HUES64 (cell line): ENCODE measurements around the gene FAM187B.

Source experiments
- H3K27ac ChIP-seq: 2 replicates; pipeline ENCODE4 v1.7.0; 2013; ENCODE audit warnings: low read depth, low read length, inconsistent platforms
- H3K27me3 ChIP-seq: 2 replicates; pipeline ENCODE4 v1.6.1; 2013; ENCODE audit warnings: mild to moderate bottlenecking, low read length; ENCODE audit not compliant: insufficient read depth
- H3K36me3 ChIP-seq: 2 replicates; pipeline ENCODE4 v1.6.1; 2013; ENCODE audit warnings: mild to moderate bottlenecking, low read length; ENCODE audit not compliant: insufficient read depth
- H3K4me1 ChIP-seq: 2 replicates; pipeline ENCODE4 v1.6.1; 2013; ENCODE audit warnings: mild to moderate bottlenecking, low read length, moderate library complexity; ENCODE audit not compliant: insufficient read depth
- H3K4me3 ChIP-seq: 2 replicates; pipeline ENCODE4 v1.5.1; 2013; ENCODE audit warnings: mild to moderate bottlenecking, low read length, moderate library complexity
- H3K9ac ChIP-seq: 2 replicates; pipeline ENCODE4 v1.6.1; 2013; ENCODE audit warnings: mild to moderate bottlenecking, low read depth, low read length
- H3K9me3 ChIP-seq: 2 replicates; pipeline ENCODE4 v1.6.1; 2013; ENCODE audit warnings: low read depth, low read length; ENCODE audit not compliant: insufficient read depth
- WGBS: fragments of 150-250, 120-280 bp; methylation state at CpG from one replicate; pipeline ENCODE4 v1.1.7; 2013; ENCODE audit warnings: missing lambda C conversion rate; 5-methylcytosine and 5-hydroxymethylcytosine counted together

Gene FAM187B

DNA sequence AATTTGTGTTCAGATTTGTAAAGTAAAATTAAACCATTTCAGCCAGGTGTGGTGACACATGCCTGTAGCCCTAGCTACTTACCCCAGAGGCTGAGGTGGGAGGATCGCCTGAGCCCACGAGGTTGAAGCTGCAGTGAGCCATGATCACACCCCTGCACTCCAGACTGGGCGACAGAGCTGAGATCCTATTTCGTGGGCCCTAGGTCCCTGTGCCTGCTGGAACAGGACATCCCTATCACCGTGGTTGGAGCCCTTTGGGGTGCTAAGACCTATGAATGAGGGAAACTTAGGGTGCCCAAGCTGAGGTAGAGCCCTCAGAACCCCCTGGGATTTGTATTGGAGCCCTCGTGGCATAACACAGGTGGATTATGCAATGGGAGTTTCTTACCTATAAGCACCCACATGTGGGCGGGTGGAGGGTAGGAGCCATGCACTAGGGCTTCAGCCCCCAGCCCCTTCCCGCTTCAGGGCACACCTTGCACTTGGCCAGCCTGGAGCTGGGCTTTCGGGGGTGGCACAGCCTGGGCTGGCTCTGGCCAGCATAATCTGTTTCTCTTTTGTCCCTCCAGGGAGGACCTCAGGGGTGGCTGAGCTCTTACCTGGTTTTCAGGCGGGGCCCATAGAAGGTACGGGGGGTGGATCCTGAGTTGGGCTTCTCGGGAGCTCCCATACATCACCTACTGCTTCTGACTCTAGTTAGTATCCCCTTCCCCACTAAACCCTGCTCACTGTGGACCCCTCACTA, 33.0 kb upstream of the FAM187B start:
- Histone ChIP-seq H3K27me3 (no peaks in the 10 kb centered on the region), H3K9ac (no peak overlapping the region), H3K36me3 (peaks cover 87% of the 10 kb centered on the region), H3K4me3 (no peak overlapping the region), H3K4me1 (no peaks in the 10 kb centered on the region), H3K9me3 (no peaks in the 10 kb centered on the region), H3K27ac (no peak overlapping the region)
- 89% methylated on average over 12 of the region's 12 CpGs for WGBS

DNA sequence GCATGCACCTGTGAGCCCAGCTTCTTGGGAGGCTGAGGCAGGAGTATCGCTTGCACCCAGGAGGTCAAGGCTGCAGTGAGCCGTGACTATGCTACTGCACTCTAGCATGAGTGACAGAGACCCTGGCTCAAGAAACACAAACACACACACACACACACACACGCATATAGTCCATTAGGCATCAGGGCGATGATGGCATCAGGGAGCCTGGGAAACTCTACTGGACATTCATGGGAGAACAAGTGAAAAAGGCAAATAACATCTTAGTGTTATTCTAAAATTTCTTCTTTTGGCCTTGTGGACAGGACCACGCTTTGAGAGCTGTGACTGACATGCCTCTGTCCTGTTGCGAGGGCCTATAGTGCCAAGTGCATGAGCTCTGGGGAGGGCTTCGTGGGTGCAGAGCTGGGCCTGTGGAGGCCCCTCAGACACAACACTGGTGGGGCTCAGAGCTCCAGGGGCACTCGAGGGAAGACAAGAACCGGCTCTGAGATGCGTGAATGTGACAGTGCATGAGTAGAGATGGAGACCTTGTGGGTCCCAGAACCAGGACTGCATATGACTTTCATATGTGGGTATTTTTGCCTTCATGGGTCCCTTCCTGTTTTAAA, 32.3 kb upstream of the FAM187B start:
- no peaks in the 10 kb centered on the region for H3K9me3 ChIP-seq
- 90% methylated on average over 10 of the region's 10 CpGs for WGBS

GRCh38 chr19:35257113-35257461, 28.5 kb upstream of the FAM187B start:
- WGBS = 91% methylated on average over 9 of the region's 9 CpGs
- Histone ChIP-seq H3K27ac (no peak overlapping the region), H3K36me3 (peaks cover 78% of the 10 kb centered on the region), H3K4me1 (peaks cover 6% of the 10 kb centered on the region), H3K9ac (no peak overlapping the region), H3K9me3 (no peaks in the 10 kb centered on the region), H3K4me3 (no peak overlapping the region), H3K27me3 (no peaks in the 10 kb centered on the region)

More for the DNA sequence above, 32.3 kb upstream of the FAM187B start:
- Histone ChIP-seq H3K27ac (no peak overlapping the region), H3K36me3 (peaks cover 84% of the 10 kb centered on the region), H3K9ac (no peak overlapping the region), H3K4me3 (no peak overlapping the region), H3K27me3 (no peaks in the 10 kb centered on the region), H3K4me1 (no peaks in the 10 kb centered on the region)

- H3K27me3 ChIP-seq = no peaks in the 10 kb centered on the region
- H3K9ac ChIP-seq = no peak overlapping the region
- H3K4me1 ChIP-seq = peaks cover 6% of the 10 kb centered on the region
- H3K27ac ChIP-seq = no peak overlapping the region
- H3K9me3 ChIP-seq = no peaks in the 10 kb centered on the region
- H3K36me3 ChIP-seq = peaks cover 76% of the 10 kb centered on the region
- 92% methylated on average over 2 of the region's 2 CpGs for WGBS
- no peak overlapping the region for H3K4me3 ChIP-seq
These were observed 28.0 kb upstream of the FAM187B start for GRCh38 chr19:35256566-35256965.

- peak overlapping the region; percentile 46; the same call in 1 of the 2 replicates for H3K27ac ChIP-seq
- H3K27me3 ChIP-seq = no peaks in the 10 kb centered on the region
- H3K4me1 ChIP-seq = peaks cover 9% of the 10 kb centered on the region
- H3K4me3 ChIP-seq = no peak overlapping the region
- H3K9ac ChIP-seq = no peak overlapping the region
- peaks cover 78% of the 10 kb centered on the region for H3K36me3 ChIP-seq
- H3K9me3 ChIP-seq = no peaks in the 10 kb centered on the region
- 95% methylated on average over 17 of the region's 17 CpGs for WGBS
These were observed 26.1 kb upstream of the FAM187B start for GRCh38 chr19:35254341-35255297.

DNA sequence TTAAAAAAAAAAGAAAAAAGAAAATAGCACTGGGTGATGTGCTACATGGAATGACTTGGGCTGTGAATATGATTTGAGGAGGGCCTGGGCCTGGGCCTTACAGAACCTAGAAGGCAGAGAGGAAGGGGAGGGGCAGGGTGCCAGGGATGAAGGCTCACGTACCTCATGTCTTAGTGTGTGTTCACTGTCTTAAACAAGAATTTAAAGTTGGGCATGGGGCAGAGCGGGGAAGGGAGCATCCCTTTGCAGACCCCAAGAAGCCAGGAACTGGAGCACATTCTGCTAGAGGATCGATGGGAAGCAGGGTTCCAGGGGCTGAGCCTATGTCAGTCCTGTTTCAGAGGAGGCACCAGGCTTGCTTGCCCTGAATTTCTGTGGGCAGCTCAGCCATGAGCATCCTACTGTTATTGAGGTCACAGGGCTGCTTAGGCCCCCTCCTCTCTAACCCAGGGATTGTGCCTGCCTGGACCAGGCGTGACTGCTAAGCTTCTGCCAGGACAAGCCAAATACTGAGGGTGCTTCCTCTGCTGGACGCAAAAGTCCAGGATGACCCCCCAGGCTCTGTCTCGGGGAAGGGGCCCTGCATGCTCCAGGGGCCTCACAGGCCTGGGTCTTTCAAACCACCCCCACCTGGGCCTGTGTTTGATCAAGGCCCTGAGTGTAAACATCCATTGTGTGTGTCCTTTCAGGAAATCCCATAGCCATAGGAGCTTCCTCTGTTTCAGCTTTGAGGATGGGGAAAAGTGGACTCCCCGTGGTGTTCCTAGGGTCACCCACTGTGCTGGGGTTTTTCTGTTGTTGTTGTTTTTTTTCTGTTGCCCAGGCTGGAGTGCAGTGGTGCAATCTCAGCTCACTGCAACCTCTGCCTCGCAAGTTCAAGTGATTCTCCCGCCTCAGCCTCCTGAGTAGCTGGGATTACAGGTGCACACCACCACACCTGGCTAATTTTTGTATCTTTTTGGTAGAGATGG, 25.1 kb upstream of the FAM187B start:
- H3K9ac ChIP-seq = no peak overlapping the region
- H3K36me3 ChIP-seq = peaks cover 70% of the 10 kb centered on the region
- peak overlapping the region; percentile 80; the same call in 1 of the 2 replicates for H3K27ac ChIP-seq
- no peaks in the 10 kb centered on the region for H3K27me3 ChIP-seq
- H3K4me1 ChIP-seq = peaks cover 9% of the 10 kb centered on the region
- whole genome bisulfite sequencing = 76% methylated on average over 9 of the region's 9 CpGs
- H3K4me3 ChIP-seq = no peak overlapping the region; the same call in 1 of the 2 replicates
- H3K9me3 ChIP-seq = no peaks in the 10 kb centered on the region

DNA sequence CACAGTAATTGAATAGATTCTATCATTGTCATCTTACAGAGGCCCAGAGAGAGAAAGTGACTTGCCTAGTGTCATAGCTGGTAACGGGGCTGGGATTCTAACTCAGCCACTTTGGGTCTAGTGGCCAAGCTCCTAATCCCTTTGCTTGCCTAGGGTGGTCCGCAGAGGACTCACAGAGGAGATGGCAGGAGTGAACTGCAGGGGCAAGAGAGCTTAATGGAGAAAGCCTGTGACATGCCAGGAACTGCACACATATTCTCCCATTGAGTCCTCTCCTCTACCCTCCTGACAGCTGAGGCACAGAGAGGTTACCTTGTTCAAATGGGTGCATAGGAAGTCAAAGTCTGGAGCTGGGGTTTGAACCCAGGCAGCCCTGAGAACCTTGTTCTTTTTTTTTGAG, 22.9 kb upstream of the FAM187B start:
- H3K4me3 ChIP-seq = no peak overlapping the region
- H3K27ac ChIP-seq = no peak overlapping the region
- no peaks in the 10 kb centered on the region for H3K27me3 ChIP-seq
- no peaks in the 10 kb centered on the region for H3K9me3 ChIP-seq
- no peak overlapping the region for H3K9ac ChIP-seq
- WGBS = 94% methylated on average over 2 of the region's 2 CpGs
- peaks cover 54% of the 10 kb centered on the region for H3K36me3 ChIP-seq
- peaks cover 18% of the 10 kb centered on the region for H3K4me1 ChIP-seq

DNA sequence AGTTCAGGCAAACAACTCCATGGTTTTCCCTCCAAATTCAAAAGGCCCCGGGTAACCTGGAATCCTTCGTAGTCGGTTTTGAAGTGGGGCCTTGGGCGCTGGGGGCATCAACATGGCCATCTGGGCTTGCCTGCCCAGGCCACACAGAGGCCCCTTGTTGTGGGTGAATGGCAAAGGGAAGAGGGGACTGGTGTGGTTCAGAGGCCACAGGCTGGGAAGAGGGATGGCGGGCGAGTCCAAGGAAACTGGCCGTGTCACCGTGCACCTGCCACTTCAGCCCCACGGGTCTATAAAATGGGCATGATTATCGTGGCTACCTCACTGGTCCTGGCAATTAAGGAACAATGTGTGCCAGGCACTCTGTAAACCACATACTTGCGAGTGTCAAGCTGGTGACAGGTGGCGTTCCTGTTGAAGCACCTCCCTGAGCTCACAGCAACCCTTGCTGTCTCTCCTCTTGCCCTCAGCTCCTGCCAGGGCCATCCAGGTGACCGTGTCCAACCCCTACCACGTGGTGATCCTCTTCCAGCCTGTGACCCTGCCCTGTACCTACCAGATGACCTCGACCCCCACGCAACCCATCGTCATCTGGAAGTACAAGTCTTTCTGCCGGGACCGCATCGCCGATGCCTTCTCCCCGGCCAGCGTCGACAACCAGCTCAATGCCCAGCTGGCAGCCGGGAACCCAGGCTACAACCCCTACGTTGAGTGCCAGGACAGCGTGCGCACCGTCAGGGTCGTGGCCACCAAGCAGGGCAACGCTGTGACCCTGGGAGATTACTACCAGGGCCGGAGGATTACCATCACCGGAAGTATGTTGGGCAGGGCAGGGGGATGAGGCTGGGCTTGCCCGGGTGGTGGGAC, 21.5 kb upstream of the FAM187B start:
- H3K27me3 ChIP-seq = no peaks in the 10 kb centered on the region
- peaks cover 43% of the 10 kb centered on the region for H3K36me3 ChIP-seq
- WGBS = 86% methylated on average over 34 of the region's 34 CpGs
- H3K4me1 ChIP-seq = peaks cover 18% of the 10 kb centered on the region
- peak overlapping the region; percentile 99; the same call in 1 of the 2 replicates for H3K9ac ChIP-seq
- H3K4me3 ChIP-seq = peak overlapping the region; percentile 80
- H3K27ac ChIP-seq = no peak overlapping the region
- H3K9me3 ChIP-seq = no peaks in the 10 kb centered on the region

DNA sequence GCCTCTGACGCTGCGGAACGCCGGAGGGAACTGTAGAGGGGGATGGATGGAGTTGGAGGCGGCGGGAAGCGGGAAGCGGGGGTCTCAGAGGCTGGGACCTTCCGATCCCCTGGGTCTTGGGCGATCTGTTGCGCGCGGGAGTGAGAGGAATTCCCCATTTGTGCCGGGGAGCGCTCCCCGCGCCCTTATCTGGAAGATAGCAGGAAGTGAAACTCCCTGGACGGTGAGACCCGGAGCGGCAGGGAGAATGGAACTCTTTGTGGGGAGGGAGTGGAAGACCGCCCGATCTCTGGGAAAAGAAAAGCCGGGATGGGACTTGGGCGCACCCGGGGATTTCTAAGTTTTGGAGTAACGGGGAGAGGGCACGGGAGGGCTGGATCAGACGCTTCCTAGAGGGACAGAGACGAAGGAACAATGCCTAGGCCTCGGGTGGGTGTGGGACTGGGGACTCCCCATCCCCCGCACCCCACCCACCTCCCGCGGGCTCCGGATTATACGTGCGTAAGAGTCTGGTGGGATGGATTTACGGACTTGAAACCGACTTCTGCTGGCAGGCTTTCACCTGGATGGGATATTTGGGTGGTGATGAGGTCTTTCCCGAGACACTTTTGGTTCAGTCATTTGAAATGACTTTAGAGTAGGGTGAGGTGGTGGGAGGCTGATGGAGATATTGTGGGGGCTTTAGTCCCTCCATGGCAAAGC, 20.8 kb upstream of the FAM187B start:
- under 1% methylated on average over 37 of the region's 39 CpGs for WGBS
- peak overlapping the region; percentile 99 for H3K9ac ChIP-seq

More for the DNA sequence above, 20.8 kb upstream of the FAM187B start:
- Histone ChIP-seq H3K4me3 (peak overlapping the region; percentile 80), H3K27ac (peak overlapping the region; percentile 100), H3K4me1 (peaks cover 18% of the 10 kb centered on the region), H3K27me3 (no peaks in the 10 kb centered on the region), H3K36me3 (peaks cover 35% of the 10 kb centered on the region), H3K9me3 (no peaks in the 10 kb centered on the region)
